DLD1 (cell line): Measurements from ENCODE around the gene MSANTD7.
"Not testable (repeated sequence)": the region's sequence is repeated elsewhere in the genome, so short reads cannot be mapped to it uniquely, and the experiment has no call there.

Experiments used
- in situ Hi-C: cut with HindIII; loops from 2 replicates; pipeline ENCODE4 v1.10.0; 2017; ENCODE audit warnings: low sequenced_read_pairs

The MSANTD7 gene, protein sequence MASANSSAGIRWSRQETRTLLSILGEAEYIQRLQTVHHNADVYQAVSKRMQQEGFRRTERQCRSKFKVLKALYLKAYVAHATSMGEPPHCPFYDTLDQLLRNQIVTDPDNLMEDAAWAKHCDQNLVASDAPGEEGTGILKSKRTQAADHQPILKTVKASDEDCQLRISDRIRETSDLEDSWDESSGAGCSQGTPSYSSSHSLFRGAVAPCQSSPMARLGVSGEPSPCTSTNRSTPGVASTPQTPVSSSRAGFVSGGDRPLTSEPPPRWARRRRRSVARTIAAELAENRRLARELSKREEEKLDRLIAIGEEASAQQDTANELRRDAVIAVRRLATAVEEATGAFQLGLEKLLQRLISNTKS

DNA sequence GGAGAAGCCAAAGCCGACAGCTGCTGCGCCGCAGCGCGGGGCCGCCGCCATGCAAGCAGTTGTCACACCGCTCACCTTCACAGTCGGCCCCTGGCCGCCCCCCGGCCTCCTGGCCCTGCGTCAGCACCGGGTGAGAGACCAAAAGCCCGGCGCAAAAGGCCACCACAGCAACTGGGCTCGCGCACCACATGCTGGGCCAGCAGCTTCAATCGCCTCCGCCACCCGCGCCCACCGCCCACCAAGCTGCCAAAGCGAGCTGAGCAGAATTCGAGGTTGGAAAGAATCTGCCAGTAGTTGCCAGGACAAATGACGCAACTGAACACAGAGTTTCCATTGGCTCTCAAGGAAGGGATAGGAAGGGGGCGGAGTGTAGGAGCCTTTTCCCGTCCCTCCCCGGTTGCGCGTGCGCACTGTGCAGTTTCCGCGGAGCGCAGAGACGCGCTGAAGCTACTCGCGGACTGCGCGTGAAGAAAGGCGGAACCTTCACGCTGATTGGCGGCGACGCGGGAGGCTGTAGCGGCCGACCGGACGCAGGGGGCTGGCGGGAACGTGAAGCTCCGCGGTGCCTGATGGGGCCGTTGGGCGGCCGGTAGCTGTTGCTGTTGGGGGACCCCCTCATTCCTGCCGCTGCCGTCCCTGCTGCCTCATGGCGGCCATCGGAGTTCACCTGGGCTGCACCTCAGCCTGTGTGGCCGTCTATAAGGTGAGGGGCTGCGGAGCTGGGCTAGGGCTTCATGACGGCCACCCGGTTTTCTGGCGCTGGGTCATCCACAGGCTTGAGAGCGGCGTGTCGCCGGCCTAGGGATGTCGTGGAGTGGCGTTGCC lies at the start of gene MSANTD7, which contains the start of the genes CDNF and HSPA14:
Gene MSANTD7, plus strand, starts transcription at position 550 of the 825 bp plus-strand sequence. CDS start 3,979 bp downstream, outside the sequence.
Gene CDNF, minus strand, starts transcription at position 281 of the 825 bp plus-strand sequence. Its CDS starts 91 bp downstream, at position 190.
Gene HSPA14, plus strand, starts transcription at position 550 of the 825 bp plus-strand sequence. Its CDS starts 97 bp downstream, at position 647.
- in situ Hi-C loops, result no loop called here

DNA sequence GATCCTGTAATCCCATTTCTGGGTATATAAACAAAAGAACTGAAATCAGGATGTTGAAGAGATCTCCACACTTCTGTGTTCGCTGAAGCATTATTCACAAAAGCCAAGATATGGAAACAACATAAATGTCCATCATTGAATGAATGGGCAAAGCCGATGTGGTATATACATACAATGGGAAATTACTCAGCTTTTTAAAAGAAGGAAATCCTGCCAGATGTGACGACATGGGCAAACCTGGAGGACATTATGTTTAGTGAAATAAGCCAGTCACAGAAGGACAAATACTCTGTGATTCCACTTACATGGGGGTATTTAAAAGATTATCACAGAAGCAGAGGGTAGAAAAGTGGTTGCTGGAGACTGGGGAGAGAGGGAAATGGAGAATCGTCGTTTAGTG lies 39.5 kb upstream of the MSANTD7 start:
- in situ Hi-C loops, result no loop called here

DNA sequence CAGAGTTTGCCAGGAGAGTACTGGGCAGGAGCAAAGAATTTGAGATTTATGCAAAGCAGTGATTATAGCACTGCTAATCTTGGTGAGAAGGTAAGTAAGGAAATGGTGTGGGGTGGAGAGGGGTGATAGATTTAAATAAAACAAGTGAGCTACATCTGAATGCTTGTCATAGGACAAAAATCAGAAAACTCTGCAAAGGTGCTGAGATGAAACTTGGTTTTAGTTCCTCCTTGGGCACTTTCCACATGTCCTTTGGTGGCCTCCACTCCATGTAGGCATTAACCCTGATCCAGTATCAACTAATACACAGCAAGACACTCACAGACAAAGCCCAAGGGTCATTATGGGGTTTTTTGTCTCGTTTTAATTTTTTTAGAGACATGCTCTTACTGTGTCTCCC lies 37.7 kb upstream of the MSANTD7 start:
- in situ Hi-C loops, result no loop called here

DNA sequence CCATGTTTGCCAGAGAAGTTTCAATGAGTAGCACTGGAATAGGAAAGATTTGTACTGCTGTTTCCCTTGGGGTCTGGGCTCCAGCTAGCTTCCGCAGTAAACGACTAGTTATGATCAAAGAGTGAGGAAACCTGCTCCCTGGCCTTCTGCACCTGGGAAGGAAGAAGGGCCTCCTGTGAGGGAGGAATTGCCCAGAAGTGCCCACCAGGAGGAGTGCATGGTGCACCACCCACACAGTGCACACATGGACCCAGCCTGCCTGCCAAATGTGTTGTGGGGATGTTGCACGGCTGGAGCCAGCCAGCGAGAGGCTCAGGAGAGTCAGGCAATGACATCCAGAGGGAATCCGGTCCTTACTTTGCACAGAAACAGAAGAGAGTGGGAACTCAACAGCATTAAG lies 36.4 kb upstream of the MSANTD7 start:
- in situ Hi-C loops, result no loop called here

DNA sequence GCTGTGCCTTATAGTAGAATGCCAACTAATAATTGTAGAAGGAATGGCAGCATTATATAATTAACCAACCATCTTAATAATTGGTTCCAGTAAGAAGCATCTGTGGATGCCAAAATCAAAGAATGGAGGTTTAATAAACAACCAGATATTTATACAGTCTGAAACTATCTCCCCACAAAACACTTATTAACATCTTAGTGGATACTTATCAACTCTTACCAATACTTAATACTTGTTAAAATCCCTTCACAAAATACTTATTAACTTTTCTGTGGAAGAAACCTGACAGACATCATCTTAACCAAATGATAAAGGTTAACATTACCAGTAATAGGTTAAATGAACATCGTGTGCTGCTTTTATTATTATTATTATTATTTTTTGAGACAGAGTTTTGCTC lies 34.3 kb upstream of the MSANTD7 start:
- in situ Hi-C loops, result no loop called here

DNA sequence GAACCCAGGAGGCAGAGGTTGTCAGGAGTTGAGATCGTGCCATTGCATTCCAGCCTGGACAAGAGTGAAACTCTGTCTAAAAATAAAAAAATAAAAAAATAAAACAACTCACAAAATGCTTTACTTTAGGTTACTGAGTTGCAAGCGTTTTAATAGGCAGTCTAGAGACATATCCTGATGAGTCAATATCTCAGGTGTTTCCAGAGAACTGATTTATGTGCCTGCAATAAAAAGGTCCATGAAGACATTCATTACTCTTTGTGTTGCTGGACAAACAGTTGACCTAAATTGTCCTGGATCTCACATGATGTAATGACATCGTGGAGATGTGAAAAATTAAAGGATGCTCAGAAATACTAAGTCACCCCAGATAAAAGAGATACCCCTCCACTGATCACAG lies 31.8 kb upstream of the MSANTD7 start:
- in situ Hi-C loops, result no loop called here

DNA sequence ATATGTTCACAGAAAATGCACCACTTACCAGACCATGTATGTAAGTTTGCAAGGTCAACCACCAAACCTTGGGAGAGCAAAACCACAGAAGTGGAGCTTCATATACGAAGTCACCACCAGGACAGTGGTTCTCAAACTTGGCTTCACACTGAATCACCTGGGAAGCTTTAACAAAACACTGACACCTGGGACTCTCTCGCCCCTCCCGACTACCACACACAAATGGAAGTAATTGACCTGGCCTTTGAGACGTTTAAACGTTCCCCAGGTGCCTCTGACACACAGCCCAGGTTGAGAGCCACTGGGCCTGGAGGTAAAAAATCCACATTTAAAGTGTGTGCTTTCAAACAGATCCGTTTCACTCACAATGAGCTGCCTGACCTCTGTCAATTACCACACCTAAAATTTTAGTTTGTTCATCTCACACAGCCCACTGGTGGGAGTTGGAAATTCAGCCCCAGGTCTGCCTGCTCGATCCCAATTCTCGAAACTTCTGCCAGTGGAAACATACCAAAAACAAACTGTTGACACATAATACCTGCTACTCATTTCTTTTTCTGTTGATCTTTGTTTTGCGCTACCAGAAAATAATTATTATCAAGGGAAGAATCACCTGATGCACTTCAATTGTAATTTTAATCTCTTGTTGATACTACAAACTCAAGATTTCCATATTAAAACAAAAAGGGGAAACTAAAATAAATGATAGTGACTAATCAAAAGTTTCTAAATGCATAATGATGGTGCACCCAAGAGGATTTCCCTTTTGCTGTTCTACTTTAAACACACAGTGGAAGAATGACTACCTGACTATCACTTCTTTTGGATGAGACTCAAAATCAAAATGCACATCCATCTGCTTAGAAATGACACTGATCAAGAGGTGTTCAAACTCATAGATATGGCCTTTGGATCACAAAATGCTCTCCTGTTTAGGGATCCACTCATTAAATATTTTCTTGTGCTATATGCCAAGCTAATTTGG lies 26.8 kb upstream of the MSANTD7 start:
- in situ Hi-C loops, result no loop called here

DNA sequence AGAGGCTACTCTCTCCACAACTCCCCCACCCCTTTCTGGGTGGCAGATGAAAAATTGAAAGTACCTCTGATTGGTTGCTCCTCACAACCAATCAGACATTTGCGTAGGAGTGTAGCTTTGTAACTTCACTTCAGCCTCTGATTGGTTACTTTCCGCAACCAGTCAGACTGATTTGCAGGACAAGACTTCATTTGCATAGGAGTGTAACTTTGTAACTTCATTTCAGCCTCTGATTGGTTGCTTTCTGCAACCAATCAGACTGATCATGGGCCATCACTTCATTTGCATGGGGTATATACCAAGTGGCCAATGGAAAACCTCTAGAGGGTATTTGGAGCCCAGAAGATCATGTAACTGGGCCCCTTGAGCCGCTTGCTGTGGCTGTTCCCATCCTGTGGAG lies 25.8 kb upstream of the MSANTD7 start:
- in situ Hi-C loops, result no loop called here

DNA sequence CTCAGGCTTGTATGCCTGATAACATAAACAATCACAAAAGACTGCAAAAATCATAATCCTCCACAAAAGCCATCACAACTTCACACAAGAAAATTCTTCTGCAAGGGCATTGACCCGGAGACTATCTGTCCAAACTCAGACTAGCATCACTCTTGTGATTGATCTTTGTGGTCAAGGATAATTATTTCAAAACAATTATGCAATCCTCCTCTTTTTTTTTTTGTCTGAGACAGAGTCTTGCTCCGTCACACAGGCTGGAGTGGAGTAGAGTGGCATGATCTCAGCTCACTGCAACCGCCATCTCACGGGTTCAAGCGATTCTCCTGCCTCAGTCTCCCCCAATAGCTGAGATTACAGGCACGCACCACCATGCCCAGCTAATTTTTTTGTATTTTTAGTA lies 22.4 kb upstream of the MSANTD7 start:
- in situ Hi-C loops, result no loop called here

DNA sequence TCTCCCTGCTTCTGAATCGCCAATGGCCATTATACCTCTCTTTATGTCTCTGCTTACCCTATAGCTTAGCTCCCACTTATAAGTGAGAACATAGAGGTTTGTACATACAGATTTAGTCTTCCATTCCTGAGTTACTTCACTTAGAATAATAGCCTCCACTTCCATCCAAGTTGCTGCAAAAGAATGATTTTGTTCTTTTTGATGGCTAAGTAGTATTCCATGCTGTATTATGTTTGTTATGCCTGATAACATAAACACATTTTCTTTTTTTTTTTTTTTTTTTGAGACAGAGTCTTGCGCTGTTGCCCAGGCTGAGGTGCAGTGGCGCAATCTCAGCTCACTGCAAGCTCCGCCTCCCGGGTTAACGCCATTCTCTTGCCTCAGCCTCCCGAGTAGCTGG lies 21.4 kb upstream of the MSANTD7 start:
- in situ Hi-C loops, result not testable (repeated sequence)

DNA sequence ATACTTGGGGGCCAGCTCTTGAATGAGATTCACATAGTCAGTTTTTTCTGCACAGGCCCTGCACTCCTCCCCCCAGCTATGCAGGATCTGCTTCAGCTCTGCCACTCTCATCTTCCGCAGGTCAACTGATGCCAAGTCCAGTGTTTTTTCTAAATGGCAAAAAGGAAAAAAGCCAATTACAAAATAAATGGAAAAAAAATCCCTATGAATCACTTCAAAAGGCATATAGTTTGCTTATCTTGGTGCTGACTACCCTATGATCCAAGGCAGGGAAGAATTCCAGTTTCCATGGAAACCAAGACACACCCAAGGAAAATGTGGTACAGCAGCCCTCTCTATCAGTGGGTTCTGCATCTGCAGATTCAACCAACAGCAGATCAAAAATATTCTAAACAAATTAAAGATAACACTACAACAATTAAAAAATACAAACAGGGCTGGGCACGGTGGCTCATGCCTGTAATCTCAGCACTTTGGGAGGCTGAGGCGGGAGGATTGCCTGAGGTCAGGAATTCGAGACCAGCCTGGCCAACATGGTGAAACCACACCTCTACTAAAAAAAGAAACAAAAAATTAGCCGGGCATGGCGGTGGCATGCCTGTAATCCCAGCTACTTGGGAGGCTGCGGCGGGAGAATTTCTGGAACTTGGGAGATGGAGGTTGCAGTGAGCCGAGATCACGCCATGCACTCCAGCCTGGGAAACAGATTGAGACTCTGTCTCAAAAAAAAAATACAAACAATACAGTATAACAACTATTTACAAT lies 17.9 kb upstream of the MSANTD7 start:
- in situ Hi-C loops, result no loop called here

DNA sequence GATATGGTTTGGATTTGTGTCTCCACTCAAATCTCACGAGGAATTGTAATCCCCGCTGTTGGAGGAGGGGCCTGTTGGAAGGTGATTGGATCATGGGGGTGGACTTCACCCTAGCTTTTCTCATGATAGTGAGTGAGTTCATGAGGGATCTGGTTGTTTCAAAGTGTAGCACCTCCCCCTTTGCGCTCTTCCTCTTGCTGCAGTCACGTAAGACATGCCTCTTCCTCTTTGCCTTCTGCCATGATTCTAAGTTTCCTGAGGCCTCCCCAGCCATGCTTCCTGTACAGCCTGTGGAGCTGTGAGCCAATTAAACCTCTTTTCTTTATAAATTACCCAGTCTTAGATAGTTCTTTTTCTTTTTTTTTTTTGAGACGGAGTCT lies 17.3 kb upstream of the MSANTD7 start:
- in situ Hi-C loops, result no loop called here

DNA sequence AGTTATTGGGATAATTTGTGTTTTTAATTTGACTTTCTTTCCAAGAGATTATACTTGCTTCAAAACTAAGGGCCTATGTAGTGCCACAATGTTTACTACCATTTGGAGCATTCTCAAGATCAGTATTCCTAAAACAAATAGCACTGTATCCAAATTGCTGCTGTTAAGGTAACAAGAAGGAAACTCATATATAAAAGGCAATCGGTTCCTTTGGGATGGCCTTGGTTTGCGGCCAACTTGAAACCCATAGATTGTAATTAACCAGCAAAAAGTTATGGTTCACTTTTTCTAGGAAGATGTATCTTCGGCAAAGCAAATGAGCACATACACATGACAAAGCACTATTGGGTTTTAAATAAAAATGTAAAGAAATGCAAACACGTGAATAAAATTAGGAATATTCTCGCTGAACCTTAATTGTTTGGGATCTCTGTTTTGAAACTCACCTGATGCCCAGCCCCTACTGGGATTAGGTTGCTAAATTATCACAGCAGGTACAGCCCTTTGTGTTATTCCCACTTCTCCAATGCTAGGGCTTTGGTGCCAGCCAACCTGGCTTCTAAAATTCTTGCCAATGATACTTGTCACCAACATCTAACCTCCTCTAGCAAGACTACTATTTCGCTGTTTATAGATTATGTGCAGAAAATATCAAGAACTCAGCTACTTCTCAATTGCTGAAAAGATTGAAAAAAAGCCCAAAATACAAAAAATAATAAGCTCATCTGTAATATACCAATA lies 16.3 kb upstream of the MSANTD7 start:
- in situ Hi-C loops, result no loop called here

DNA sequence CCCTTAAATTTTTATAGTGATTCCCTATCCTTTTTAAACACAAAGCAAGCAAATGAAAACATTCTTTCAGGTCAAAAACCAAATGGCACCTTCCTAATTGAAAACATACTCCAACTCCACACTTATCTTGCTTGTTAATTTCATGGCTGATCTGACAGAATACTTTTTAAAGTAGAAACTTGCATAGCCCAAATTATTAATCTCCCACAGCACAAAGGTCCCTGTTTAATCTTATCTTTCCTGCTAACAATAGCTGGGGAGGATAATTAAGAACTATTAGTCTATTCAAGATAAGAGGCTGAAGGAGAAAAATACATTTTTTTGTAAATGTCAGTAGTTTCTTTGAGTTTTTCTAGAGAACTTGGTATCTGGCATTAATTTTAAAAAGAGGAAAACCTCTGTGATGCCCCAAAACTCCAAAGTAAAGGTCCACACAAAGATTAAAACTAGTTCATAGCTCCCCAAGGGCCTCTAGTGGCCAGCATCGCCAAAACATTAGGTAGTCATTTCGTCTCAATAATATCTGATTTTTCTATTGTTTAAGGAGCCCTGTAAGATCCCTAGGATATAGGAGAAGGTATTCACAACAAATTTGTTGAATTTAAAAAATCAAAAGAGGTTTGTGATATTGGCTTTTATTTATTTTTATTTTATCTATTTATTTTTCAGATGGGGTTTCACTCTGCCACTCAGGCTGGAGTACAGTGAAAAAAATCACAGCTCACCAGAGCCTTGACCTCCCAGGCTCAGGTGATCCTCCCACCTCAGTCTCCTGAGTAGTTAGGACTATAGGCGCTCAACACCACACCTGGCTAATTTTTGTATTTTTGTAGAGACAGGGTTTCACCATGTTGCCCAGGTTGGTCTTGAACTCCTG lies 15.0 kb upstream of the MSANTD7 start:
- in situ Hi-C loops, result no loop called here

DNA sequence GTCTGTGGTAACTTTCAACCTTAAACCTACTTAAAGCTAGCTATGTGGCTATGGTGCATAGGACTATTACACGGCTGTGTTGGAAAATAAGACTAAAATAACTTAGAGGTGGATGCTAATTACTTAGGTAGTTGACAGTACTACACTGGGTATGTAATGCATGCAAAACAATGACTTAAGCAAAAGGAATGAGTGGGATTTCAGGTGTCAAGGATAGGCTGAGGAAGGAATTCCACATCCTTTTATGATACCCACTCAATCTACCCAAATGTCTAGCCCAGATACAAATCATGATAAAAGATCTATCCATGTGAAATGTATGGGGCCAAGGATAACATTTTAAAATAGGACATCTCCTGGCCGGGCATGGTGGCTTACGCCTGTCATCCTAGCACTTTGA lies 14.1 kb upstream of the MSANTD7 start:
- in situ Hi-C loops, result no loop called here

DNA sequence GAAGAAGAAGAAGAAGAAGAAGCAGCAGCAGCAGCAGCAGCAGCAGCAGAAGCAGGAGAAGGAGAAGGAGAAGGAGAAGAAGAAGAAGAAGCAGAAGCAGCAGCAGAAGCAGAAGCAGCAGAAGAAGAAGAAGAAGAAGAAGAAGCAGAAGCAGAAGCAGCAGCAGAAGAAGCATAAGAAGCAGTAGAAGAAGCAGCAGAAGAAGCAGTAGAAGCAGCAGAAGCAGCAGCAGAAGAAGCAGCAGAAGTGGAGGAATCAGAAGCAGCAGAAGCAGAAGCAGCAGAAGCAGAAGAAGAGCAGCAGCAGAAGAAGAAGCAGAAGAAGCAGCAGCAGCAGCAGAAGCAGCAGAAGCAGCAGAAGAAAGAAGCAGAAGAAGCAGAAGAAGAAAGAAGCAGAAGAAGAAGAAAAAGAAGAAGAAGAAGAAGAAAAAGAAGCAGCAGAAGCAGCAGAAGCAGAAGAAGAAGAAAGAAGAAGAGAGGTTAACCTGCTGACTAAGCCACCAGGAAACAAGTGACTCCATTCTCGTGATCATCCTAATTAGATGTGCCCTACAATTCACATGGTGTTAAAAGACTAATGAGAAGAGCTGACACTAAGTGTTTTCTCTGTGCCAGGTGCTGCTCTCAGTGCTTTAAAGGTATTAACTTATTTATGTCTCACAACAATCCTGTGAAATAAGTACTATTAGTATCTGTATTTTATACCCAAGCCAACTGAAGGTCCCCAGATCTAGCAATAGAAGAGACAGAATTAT lies 11.9 kb upstream of the MSANTD7 start:
- in situ Hi-C loops, result no loop called here

DNA sequence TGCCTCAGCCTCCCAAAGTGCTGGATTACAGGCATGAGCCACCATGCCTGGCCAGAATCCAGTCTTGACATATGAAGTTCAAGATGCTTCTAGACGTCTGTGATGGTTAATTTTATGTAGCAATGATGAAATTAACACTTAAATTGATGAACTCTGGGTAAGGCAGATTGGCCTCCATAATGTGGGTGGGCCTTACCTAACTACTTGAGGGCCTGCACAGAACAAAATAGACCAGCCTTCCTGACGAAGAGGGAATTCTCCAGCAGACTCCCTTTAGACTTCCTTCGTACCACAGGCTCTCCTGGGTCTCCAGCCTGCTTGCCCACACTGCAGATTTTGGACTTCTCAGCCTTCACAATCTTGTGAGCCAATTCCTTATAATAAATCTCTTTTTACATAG lies 5.0 kb upstream of the MSANTD7 start:
- in situ Hi-C loops, result no loop called here

DNA sequence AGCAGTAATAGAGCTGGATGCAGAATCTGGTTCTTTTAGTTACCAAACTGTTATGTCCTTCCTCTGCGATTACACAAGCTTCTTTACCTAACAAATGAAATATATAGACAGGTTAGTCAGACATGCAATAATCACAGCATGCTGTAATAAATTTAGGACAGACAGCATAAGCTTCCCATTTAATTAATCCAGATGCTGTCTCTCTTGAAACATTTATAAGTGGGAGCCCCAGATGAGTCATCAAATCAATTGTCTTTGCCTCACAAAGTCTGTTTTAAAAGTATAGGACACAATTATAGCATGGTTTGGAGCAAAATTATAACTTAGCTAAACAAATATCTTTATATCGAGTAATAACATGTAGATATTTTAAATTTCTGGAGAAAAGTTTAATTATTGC lies 1.9 kb upstream of the MSANTD7 start:
- in situ Hi-C loops, result no loop called here
